Hepatocyte (in vitro differentiated cells): ENCODE results near the gene GRSF1. TPM values are rescaled to one million over a fixed set of nuclear protein-coding genes. Genes with fewer than 3 reads are reported as not detected.

ENCODE experiments used
- DNase-seq: peaks from one replicate; pipeline ENCODE4 v3.0.0-alpha.2; 2016; ENCODE audit warnings: low spot score
- H2AFZ ChIP-seq: fragments of 200-600 bp; sonication (generic); 2 replicates; pipeline ENCODE4 v1.6.0; 2016; ENCODE audit warnings: antibody characterized with exemption, mild to moderate bottlenecking
- H3K27ac ChIP-seq: fragments of 200-600 bp; sonication (generic); 2 replicates; pipeline ENCODE4 v1.5.1; 2016; ENCODE audit warnings: mild to moderate bottlenecking
- H3K27me3 ChIP-seq: fragments of 200-600 bp; sonication (generic); 2 replicates; pipeline ENCODE4 v1.6.1; 2016
- H3K36me3 ChIP-seq: fragments of 200-600 bp; sonication (generic); replicated peaks from 2 replicates; pipeline ENCODE4 v1.5.1; 2016; ENCODE audit warnings: low read depth; ENCODE audit not compliant: insufficient read depth
- H3K4me1 ChIP-seq: fragments of 200-600 bp; sonication (generic); 2 replicates; pipeline ENCODE4 v1.5.1; 2016; ENCODE audit warnings: mild to moderate bottlenecking, moderate library complexity; ENCODE audit not compliant: insufficient read depth
- H3K4me2 ChIP-seq: fragments of 200-600 bp; sonication (generic); 2 replicates; pipeline ENCODE4 v1.6.0; 2016
- H3K4me3 ChIP-seq: fragments of 200-600 bp; sonication (generic); 2 replicates; pipeline ENCODE4 v1.5.1; 2016; ENCODE audit warnings: mild to moderate bottlenecking
- H3K79me2 ChIP-seq: fragments of 200-600 bp; sonication (generic); 2 replicates; pipeline ENCODE4 v1.6.0; 2017; ENCODE audit warnings: mild to moderate bottlenecking
- H3K9me2 ChIP-seq: fragments of 200-600 bp; sonication (generic); replicated peaks from 2 replicates; pipeline ENCODE4 v1.6.0; 2017; ENCODE audit warnings: mild to moderate bottlenecking; ENCODE audit not compliant: insufficient read depth
- H3K9me3 ChIP-seq: fragments of 200-600 bp; sonication (generic); 2 replicates; pipeline ENCODE4 v1.5.1; 2016; ENCODE audit warnings: low read depth, mild to moderate bottlenecking
- H4K20me1 ChIP-seq: fragments of 200-600 bp; sonication (generic); 2 replicates; pipeline ENCODE4 v1.6.0; 2016; ENCODE audit warnings: mild to moderate bottlenecking; ENCODE audit not compliant: insufficient read depth, poor library complexity, severe bottlenecking
- CTCF ChIP-seq: fragments of 200-600 bp; sonication (generic); IDR thresholded peaks from 2 replicates; pipeline ENCODE4 v1.5.1; 2016; ENCODE audit warnings: antibody characterized with exemption, mild to moderate bottlenecking; ENCODE audit not compliant: poor library complexity
- EZH2 ChIP-seq: fragments of 200-600 bp; sonication (generic); IDR thresholded peaks from 2 replicates; pipeline ENCODE4 v1.6.1; 2016; ENCODE audit warnings: antibody characterized with exemption, mild to moderate bottlenecking, borderline replicate concordance
- EZH2phosphoT487 ChIP-seq: fragments of 200-600 bp; sonication (generic); IDR thresholded peaks from one replicate; pipeline ENCODE4 v1.6.1; 2018; ENCODE audit warnings: antibody characterized with exemption, mild to moderate bottlenecking, low read depth, moderate library complexity; ENCODE audit not compliant: unreplicated experiment, severe bottlenecking
- WGBS: methylation state at CpG from one replicate; pipeline ENCODE4 v1.1.6; 2016; ENCODE audit warnings: low lambda C conversion rate; ENCODE audit errors: missing lambda C conversion rate; 5-methylcytosine and 5-hydroxymethylcytosine counted together
- polyA plus RNA-seq: library from polyadenylated mRNA; unstranded; fragments of >200 nt; fragmentation: Nextera tagmentation; extraction: Ambion mirVana; gene quantifications from 2 replicates; pipeline ENCODE4 v1.2.1, GENCODE V29; 2016
- total RNA-seq: library from RNA; depleted of rRNA; stranded (reverse); fragments of >200 nt; gene quantifications from 2 replicates; pipeline ENCODE4 v1.2.3, GENCODE V29; 2014

The GRSF1 gene
- total and polyA plus RNA-seq, 2 experiments from 2014 or later, result 80.0 to 85.1 TPM

GRCh38 chr4:70858454-70858853 lies 18.8 kb upstream of the GRSF1 start:
- H2AFZ ChIP-seq, result no peak overlapping the region
- H3K79me2 ChIP-seq, result no peaks in the 10 kb centered on the region
- no peaks in the 10 kb centered on the region for H3K27me3 ChIP-seq
- no peaks in the 10 kb centered on the region for H3K4me1 ChIP-seq
- no peaks in the 10 kb centered on the region for H4K20me1 ChIP-seq
- no peaks in the 10 kb centered on the region for H3K9me3 ChIP-seq
- no peaks in the 10 kb centered on the region for H3K36me3 ChIP-seq
- no peak for DNase-seq
- TF ChIP-seq CTCF (no peak), EZH2 (no peak), EZH2phosphoT487 (no peak)
- H3K27ac ChIP-seq, result no peak overlapping the region
- no peaks in the 10 kb centered on the region for H3K9me2 ChIP-seq
- no peak overlapping the region for H3K4me2 ChIP-seq
- no peak overlapping the region for H3K4me3 ChIP-seq
- 79% methylated on average over 4 of the region's 4 CpGs for WGBS

GRCh38 chr4:70855464-70855863 lies 15.8 kb upstream of the GRSF1 start:
- 88% methylated on average over 2 of the region's 2 CpGs for WGBS
- TF ChIP-seq EZH2, result no peak
- no peak for TF ChIP-seq EZH2phosphoT487
- no peak for TF ChIP-seq CTCF
- no peak overlapping the region for H2AFZ ChIP-seq

DNA sequence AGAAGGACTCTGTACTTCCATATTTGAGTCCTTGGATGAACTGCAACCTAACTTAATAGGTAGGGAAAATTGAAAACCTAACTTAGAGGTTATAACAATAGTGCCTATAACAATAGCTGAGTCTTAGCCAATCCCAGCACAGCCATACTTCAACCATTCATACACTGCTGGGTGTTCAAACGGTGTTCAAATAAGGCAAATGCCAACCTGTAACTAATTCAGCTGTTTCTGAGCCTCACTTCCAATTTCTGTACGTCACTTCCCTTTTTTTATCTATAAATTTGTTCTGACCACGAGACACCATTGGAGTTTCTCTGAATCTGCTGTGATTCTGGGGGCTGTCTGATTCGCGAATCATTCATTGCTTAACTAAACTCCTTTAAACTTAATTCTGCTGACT lies 9.6 kb upstream of the GRSF1 start:
- H3K27me3 ChIP-seq, result no peaks in the 10 kb centered on the region
- no peaks in the 10 kb centered on the region for H3K79me2 ChIP-seq
- no peaks in the 10 kb centered on the region for H4K20me1 ChIP-seq
- no peak overlapping the region for H3K4me2 ChIP-seq
- DNase-seq, result no peak
- H3K27ac ChIP-seq, result no peak overlapping the region
- no peaks in the 10 kb centered on the region for H3K9me2 ChIP-seq
- TF ChIP-seq CTCF, result no peak
- TF ChIP-seq EZH2, result no peak
- TF ChIP-seq EZH2phosphoT487, result no peak
- H3K4me3 ChIP-seq, result no peak overlapping the region
- no peaks in the 10 kb centered on the region for H3K9me3 ChIP-seq
- no peaks in the 10 kb centered on the region for H3K4me1 ChIP-seq
- H2AFZ ChIP-seq, result no peak overlapping the region
- H3K36me3 ChIP-seq, result no peaks in the 10 kb centered on the region
- 93% methylated on average over 5 of the region's 5 CpGs for WGBS

More at GRCh38 chr4:70855464-70855863, 15.8 kb upstream of the GRSF1 start:
- H3K4me1 ChIP-seq, result no peaks in the 10 kb centered on the region
- no peaks in the 10 kb centered on the region for H4K20me1 ChIP-seq
- no peaks in the 10 kb centered on the region for H3K9me2 ChIP-seq
- no peaks in the 10 kb centered on the region for H3K9me3 ChIP-seq
- H3K79me2 ChIP-seq, result no peaks in the 10 kb centered on the region
- DNase-seq, result no peak
- H3K4me3 ChIP-seq, result no peak overlapping the region
- no peak overlapping the region for H3K4me2 ChIP-seq
- no peaks in the 10 kb centered on the region for H3K27me3 ChIP-seq
- H3K27ac ChIP-seq, result no peak overlapping the region
- H3K36me3 ChIP-seq, result no peaks in the 10 kb centered on the region

- no peak overlapping the region for H3K4me3 ChIP-seq
- DNase-seq, result no peak
- H3K27ac ChIP-seq, result no peak overlapping the region
- no peaks in the 10 kb centered on the region for H3K9me3 ChIP-seq
- no peaks in the 10 kb centered on the region for H3K36me3 ChIP-seq
- no peak overlapping the region for H3K4me2 ChIP-seq
- H3K79me2 ChIP-seq, result no peaks in the 10 kb centered on the region
- no peaks in the 10 kb centered on the region for H3K9me2 ChIP-seq
- 91% methylated on average over 9 of the region's 9 CpGs for WGBS
- no peaks in the 10 kb centered on the region for H3K4me1 ChIP-seq
- no peak overlapping the region for H2AFZ ChIP-seq
- no peaks in the 10 kb centered on the region for H4K20me1 ChIP-seq
- H3K27me3 ChIP-seq, result no peaks in the 10 kb centered on the region
- TF ChIP-seq EZH2phosphoT487, result no peak
- no peak for TF ChIP-seq CTCF
- no peak for TF ChIP-seq EZH2
These were observed 4.5 kb upstream of the GRSF1 start for GRCh38 chr4:70844180-70844579.
